ENCODE measurements around the gene CIDEB. TPM values are rescaled to one million over a fixed set of nuclear protein-coding genes. Genes with fewer than 3 reads are reported as not detected.

CIDEB gene
- total and polyA plus RNA-seq, 9 donors: 13.8 to 38.4 (median 22.6) TPM

DNA sequence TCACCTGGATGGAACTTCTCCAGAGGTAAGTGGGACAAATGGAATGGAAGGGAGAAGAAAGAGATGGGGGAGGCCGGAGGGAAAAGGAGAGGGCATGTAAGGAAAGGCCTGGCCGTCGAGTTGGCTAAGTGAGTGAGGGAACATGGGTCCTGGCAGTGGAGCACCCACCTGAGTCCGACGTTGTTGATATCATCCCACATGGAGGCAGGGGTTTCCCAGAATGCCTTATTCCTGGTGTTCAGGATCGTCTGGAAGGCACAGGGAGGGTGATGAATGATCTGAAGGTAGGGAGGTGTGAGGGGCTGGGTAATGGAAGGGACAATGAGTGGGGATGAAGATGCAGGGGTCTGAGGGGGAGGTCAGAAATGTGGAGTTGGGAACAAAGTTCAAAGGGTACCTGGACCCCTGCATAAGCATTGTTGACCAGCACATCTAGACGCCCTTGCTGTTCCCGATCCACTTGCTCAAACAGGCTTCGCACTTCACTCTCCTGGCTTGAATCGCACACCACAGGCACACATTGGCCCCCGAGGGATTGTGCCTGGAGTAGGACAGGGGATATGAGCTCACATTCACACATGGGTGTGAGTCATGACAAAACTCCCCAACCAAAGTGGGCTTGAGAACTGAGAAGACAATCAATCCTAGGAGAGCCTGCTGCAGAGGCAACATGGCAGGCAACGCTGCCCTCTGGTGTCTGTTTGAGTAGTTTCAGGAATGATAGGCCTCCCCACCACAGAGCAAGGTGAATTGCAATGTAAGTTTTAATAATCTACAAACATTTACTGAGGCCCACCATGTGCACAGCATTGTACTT is 11.2 kb downstream of the CIDEB start:
- H3K9me3 ChIP-seq: no peaks in the 10 kb centered on the region
- DNase-seq: peak; percentile 27 to 60 (median 43)
- no peak overlapping the region for H3K4me3 ChIP-seq
- no peaks in the 10 kb centered on the region for H3K36me3 ChIP-seq
- H3K27me3 ChIP-seq: no peaks in the 10 kb centered on the region
- intact Hi-C loops (cut with DNase I): loop anchor here in 1 of 4 donors (5.0 kb wide), 1 partner anchor 54 kb away; the partner anchor contains the start of gene TINF2
- no peak overlapping the region for H3K27ac ChIP-seq
- TF ChIP-seq, protein P1, sequence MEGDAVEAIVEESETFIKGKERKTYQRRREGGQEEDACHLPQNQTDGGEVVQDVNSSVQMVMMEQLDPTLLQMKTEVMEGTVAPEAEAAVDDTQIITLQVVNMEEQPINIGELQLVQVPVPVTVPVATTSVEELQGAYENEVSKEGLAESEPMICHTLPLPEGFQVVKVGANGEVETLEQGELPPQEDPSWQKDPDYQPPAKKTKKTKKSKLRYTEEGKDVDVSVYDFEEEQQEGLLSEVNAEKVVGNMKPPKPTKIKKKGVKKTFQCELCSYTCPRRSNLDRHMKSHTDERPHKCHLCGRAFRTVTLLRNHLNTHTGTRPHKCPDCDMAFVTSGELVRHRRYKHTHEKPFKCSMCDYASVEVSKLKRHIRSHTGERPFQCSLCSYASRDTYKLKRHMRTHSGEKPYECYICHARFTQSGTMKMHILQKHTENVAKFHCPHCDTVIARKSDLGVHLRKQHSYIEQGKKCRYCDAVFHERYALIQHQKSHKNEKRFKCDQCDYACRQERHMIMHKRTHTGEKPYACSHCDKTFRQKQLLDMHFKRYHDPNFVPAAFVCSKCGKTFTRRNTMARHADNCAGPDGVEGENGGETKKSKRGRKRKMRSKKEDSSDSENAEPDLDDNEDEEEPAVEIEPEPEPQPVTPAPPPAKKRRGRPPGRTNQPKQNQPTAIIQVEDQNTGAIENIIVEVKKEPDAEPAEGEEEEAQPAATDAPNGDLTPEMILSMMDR (IDR thresholded peaks at IDR 0.05): no peak
- TF ChIP-seq EP300 (IDR thresholded peaks at IDR 0.05) (no peak), POLR2A (IDR thresholded peaks at IDR 0.05) (no peak)
- 62 to 63% (median 63%) methylated on average over 12 of the region's 12 CpGs for WGBS, 3 donors
- H3K4me1 ChIP-seq (ENCODE audit: insufficient read depth): peaks cover 6% of the 10 kb centered on the region

DNA sequence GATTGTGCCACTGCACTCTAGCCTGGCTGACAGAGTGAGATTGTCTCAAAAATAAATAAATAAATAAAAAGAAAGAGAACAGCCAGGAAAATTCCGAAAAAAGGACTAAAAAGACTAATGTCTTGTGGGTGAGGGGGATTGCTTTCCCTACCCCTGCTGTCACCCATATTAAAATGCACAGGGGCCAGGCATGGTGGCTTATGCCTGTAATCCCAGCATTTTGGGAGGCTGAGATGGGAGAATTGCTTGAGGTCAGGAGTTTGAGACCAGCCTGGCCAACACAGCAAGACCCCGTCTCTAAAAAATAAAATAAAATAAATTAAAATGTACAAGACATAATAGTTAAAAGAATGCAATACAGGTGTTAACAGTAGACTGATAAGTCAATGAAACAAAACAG is 14.3 kb downstream of the CIDEB start:
- Histone ChIP-seq H3K4me3 (no peak overlapping the region), H3K4me1 (ENCODE audit: insufficient read depth) (no peaks in the 10 kb centered on the region), H3K9me3 (no peaks in the 10 kb centered on the region), H3K36me3 (no peaks in the 10 kb centered on the region), H3K27ac (no peak overlapping the region), H3K27me3 (no peaks in the 10 kb centered on the region)
- WGBS, 3 donors: 92 to 100% (median 96%) methylated on average over 2 of the region's 2 CpGs
- intact Hi-C loops (cut with DNase I): no loop called here
- DNase-seq: no peak
- TF ChIP-seq EP300 (IDR thresholded peaks at IDR 0.05) (no peak), POLR2A (IDR thresholded peaks at IDR 0.05) (no peak)
- TF ChIP-seq, protein P1 (IDR thresholded peaks at IDR 0.05): no peak

DNA sequence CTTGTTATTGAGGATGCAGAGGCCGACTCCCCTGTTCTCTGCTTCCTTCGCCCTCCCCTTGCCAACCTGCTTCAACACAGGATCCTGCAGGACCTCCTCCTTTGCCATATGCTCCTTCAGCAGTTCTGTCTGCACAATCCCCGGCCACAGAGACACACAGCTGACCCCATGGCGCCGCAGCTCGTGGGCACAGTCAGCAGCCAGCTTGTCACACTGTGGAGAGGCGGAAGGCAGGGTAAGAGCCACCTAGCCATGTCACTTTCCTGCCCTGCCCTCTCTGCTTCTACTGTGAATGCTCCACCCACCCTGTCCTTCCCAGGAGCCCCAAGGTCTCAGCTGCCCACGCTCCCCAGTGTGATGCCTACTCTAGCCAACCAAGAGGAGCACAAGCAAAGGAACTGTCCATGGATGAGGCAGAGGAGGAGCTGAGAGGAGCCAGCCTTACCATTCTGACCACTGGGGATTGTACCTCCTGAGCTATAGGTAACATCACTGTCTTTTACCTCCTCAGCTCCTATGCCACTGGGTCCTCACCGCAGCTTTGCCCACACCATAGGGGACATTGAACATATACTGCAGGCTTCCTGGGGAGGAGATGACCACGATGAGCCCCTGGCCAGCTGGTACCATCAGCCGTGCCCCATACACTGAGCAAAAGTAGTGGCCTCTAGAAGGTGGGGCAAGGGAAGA is 15.5 kb downstream of the CIDEB start:
- H3K36me3 ChIP-seq: no peaks in the 10 kb centered on the region
- TF ChIP-seq, protein P1 (IDR thresholded peaks at IDR 0.05): no peak
- no peak for TF ChIP-seq EP300 (IDR thresholded peaks at IDR 0.05)
- no peak for TF ChIP-seq POLR2A (IDR thresholded peaks at IDR 0.05)
- intact Hi-C loops (cut with DNase I): no loop called here
- 90 to 91% (median 90%) methylated on average over 11 of the region's 11 CpGs for WGBS, 3 donors
- no peaks in the 10 kb centered on the region for H3K27me3 ChIP-seq
- DNase-seq: no peak
- H3K27ac ChIP-seq: no peak overlapping the region
- H3K4me1 ChIP-seq (ENCODE audit: insufficient read depth): no peaks in the 10 kb centered on the region
- no peaks in the 10 kb centered on the region for H3K9me3 ChIP-seq
- H3K4me3 ChIP-seq: no peak overlapping the region

DNA sequence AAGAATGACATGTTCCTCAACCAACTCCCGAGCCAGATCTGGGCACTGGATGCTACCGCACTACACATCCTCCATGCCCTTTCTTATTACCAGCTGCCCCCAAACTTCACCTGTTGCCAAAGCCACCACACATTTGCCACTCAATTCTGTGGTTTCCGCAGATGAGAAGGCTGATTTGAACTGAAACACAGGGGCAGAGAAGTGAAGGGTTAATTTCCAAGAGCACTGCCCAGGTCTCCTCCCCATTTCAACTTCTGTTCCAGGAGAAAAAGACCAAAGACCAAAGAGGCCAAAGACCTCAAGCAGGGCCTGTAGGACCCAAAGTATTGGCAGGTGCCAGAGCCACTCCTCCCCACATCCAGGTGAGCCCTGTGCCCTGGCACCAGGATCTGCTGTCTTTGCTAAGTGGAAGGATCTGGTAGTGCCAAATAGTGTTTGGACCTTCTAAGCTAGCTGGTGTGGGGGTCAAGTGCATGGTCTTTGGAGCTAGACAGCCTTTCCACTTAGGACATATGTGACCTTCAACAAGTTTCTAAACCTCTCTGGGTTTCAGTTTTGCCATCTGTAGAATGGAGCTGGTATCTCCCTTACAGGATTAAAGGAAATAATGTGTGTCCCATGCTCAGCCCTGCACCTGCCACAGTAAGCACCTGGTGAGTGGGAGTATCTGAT is 16.2 kb downstream of the CIDEB start:
- Histone ChIP-seq H3K27me3 (no peaks in the 10 kb centered on the region), H3K9me3 (no peaks in the 10 kb centered on the region), H3K4me1 (ENCODE audit: insufficient read depth) (no peaks in the 10 kb centered on the region), H3K27ac (no peak overlapping the region), H3K36me3 (no peaks in the 10 kb centered on the region), H3K4me3 (no peak overlapping the region)
- DNase-seq: no peak
- 82 to 86% (median 82%) methylated on average over 3 of the region's 3 CpGs for WGBS, 3 donors
- TF ChIP-seq EP300 (IDR thresholded peaks at IDR 0.05): no peak
- TF ChIP-seq, protein P1 (IDR thresholded peaks at IDR 0.05): no peak
- TF ChIP-seq POLR2A (IDR thresholded peaks at IDR 0.05): no peak
- intact Hi-C loops (cut with DNase I): no loop called here

All from ovary (tissue), 9 donors.